Brain microvascular endothelial cell (primary cell): Measurements from ENCODE around the gene EVX2.

Experiments used
- DNase-seq: peaks from one replicate; pipeline ENCODE4 v3.0.0-alpha.2; 2020
- H3K27ac ChIP-seq: fragments of 250-450 bp; sonication (Bioruptor Pico); 2 replicates; pipeline ENCODE4 v1.5.1; 2020; ENCODE audit warnings: mild to moderate bottlenecking, moderate library complexity
- H3K27me3 ChIP-seq: fragments of 250-450 bp; sonication (Bioruptor Pico); replicated peaks from 2 replicates; pipeline ENCODE4 v1.5.1; 2020; ENCODE audit warnings: mild to moderate bottlenecking
- H3K36me3 ChIP-seq: fragments of 250-450 bp; sonication (Bioruptor Pico); replicated peaks from 2 replicates; pipeline ENCODE4 v1.5.1; 2020; ENCODE audit warnings: mild to moderate bottlenecking
- H3K4me3 ChIP-seq: 2 replicates; pipeline ENCODE4 v1.5.1; 2011; ENCODE audit warnings: low read depth, mild to moderate bottlenecking, control low read depth, low read length, moderate library complexity
- in situ Hi-C: cut with HindIII; loops from 2 replicates; pipeline ENCODE4 v1.10.0; 2017; ENCODE audit warnings: low sequenced_read_pairs, low pct_ligation_motif_present
- TF ChIP-seq, protein P1 (sequence below): IDR thresholded peaks from 2 replicates; pipeline ENCODE4 v1.5.1; 2011; ENCODE audit warnings: low read depth, mild to moderate bottlenecking, moderate library complexity, low read length, control low read depth, inconsistent platforms; ENCODE audit errors: missing control alignments

The EVX2 gene

DNA sequence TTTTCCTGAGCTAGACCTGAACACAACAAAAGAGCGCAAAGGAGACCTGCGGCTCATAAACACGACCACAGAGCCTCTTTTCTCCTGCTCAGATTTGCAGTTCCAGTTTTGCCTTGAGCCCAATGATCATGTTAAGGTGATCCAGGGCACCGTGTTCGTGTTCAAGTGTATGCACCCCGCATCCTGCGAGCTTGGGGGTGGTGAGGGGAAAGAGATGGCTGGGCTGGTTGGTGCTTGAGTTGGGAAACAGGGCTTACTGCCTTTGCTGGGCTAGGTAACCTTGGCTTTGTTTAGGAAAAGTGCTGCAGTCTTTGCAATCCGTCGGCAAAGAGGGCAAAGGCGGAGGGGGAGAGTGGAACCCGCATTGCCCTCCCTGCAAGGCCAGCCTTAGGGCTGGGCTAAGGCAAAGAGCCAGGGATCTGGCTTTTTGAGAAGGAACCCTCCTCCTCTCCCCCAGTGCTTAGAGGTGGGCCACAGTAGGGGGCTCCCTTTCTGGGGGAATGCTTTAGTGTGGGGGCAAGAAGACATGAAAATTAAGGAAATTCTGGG lies 34.1 kb upstream of the EVX2 start:
- in situ Hi-C loops: no loop called here
- no peaks in the 10 kb centered on the region for H3K36me3 ChIP-seq
- H3K4me3 ChIP-seq: no peak overlapping the region
- no peak overlapping the region for H3K27ac ChIP-seq
- TF ChIP-seq, protein P1, sequence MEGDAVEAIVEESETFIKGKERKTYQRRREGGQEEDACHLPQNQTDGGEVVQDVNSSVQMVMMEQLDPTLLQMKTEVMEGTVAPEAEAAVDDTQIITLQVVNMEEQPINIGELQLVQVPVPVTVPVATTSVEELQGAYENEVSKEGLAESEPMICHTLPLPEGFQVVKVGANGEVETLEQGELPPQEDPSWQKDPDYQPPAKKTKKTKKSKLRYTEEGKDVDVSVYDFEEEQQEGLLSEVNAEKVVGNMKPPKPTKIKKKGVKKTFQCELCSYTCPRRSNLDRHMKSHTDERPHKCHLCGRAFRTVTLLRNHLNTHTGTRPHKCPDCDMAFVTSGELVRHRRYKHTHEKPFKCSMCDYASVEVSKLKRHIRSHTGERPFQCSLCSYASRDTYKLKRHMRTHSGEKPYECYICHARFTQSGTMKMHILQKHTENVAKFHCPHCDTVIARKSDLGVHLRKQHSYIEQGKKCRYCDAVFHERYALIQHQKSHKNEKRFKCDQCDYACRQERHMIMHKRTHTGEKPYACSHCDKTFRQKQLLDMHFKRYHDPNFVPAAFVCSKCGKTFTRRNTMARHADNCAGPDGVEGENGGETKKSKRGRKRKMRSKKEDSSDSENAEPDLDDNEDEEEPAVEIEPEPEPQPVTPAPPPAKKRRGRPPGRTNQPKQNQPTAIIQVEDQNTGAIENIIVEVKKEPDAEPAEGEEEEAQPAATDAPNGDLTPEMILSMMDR: no peak
- peaks cover 97% of the 10 kb centered on the region for H3K27me3 ChIP-seq
- no peak for DNase-seq

DNA sequence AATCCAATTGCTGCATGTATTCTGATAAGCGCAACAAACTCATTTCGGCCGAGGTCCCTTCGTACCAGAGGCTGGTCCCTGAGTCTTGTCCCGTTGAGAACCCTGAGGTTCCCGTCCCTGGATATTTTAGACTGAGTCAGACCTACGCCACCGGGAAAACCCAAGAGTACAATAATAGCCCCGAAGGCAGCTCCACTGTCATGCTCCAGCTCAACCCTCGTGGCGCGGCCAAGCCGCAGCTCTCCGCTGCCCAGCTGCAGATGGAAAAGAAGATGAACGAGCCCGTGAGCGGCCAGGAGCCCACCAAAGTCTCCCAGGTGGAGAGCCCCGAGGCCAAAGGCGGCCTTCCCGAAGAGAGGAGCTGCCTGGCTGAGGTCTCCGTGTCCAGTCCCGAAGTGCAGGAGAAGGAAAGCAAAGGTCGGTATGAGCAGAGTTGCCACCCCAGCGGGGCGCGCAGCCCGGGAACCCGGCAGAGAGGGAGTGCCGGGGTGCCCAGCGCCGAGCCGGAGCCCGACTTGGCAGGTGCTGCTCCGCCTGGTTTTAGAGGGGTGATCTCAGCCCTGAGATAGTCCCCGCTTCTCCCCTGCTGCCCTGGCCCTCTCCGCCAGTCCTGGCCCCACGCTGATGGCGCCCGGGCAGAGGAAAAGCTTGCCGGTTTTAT lies 33.5 kb upstream of the EVX2 start:
- no peak overlapping the region for H3K27ac ChIP-seq
- no peak overlapping the region for H3K4me3 ChIP-seq
- no peak for DNase-seq
- in situ Hi-C loops: no loop called here
- H3K27me3 ChIP-seq: peaks cover 97% of the 10 kb centered on the region
- TF ChIP-seq, protein P1: no peak
- H3K36me3 ChIP-seq: no peaks in the 10 kb centered on the region

DNA sequence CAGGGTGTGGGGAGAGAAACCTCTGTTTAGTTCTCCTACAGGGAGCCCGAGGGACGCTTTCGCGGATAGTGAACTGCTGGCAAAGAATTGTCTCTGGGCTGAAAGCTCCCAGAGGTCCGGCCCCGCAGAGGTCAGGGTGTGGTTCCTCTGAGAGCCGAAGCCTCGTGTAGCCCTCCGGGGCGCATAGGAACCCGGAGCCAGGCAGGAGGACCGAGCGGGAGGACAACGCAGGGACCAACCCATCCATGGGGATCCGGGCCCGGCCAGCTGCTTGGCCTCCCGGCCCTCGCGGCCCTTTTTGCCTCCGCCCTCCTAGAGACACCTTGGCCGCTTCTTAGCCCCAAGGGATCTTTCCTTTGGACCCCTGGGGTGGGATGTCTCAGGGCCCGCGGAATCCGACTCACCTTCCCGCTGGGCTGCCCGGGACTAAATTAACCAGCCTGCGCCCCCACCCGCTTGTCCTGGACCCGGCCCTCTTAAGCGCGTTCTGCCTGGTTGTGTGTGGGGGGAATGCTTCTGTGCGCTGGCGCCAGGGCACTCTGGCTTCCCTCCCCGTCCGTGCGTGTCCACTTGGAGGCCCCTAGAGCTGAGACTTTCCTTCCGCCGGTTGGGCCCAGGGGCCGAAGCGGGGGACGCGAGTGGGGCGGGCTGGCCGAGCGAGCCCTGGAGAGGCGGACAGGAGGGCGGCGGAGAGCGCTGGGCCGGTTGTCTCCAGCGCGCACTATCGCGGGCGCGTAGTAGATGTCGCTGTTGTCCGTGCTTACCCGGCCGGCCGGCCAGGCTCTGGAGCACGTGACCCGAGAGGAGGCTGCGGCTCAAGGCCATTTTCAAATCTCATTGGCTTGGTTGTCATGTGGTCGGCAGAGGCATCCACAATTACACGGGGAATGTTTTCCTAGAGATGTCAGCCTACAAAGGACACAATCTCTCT lies 32.4 kb upstream of the EVX2 start, which contains the start of gene HOXD10:
Gene HOXD10, plus strand, starts transcription at position 896 of the 931 bp plus-strand sequence. CDS start 56 bp downstream, outside the sequence.
- in situ Hi-C loops: no loop called here
- Histone ChIP-seq H3K27ac (no peak within 1 kb of the TSS), H3K27me3 (peaks cover 95% of the 10 kb centered on the region), H3K4me3 (no peak within 1 kb of the TSS), H3K36me3 (no peaks in the 10 kb centered on the region)
- DNase-seq: no peak
- TF ChIP-seq, protein P1: no peak

DNA sequence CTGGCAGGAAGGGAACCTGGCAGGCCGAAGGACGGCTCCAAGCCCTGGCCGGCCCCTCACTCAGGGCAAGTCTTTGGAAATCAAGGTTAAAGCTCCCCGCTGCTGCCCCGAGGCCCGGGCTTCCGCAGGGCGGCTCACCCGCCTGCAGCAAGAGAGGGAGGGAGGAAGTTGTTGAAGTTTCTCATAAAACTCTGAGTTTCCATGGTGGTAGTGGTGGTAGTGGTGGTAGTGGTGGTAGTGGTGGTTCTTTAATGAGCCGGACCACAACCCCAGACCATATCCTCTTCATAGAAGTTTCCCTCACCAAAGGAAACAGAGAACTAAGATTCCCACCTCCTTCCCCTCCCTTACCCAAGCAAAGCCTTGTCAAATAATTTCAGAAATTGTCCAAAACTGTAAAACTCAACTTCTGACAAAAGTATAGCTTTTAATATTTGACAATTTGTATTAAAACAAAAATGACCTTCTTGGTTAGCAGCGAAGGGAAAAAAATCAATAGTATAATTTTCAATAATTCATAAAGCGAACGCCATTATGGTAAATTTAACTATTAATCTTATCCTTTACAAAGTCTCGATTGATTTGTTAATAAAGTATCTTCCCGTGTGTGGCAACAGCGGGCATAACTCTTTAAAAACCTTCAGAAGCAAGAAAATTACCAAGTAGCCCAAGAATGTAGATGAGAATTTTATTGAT lies 31.3 kb upstream of the EVX2 start:
- H3K36me3 ChIP-seq: no peaks in the 10 kb centered on the region
- in situ Hi-C loops: no loop called here
- TF ChIP-seq, protein P1: no peak
- no peak overlapping the region for H3K4me3 ChIP-seq
- peaks cover 95% of the 10 kb centered on the region for H3K27me3 ChIP-seq
- no peak for DNase-seq
- no peak overlapping the region for H3K27ac ChIP-seq

DNA sequence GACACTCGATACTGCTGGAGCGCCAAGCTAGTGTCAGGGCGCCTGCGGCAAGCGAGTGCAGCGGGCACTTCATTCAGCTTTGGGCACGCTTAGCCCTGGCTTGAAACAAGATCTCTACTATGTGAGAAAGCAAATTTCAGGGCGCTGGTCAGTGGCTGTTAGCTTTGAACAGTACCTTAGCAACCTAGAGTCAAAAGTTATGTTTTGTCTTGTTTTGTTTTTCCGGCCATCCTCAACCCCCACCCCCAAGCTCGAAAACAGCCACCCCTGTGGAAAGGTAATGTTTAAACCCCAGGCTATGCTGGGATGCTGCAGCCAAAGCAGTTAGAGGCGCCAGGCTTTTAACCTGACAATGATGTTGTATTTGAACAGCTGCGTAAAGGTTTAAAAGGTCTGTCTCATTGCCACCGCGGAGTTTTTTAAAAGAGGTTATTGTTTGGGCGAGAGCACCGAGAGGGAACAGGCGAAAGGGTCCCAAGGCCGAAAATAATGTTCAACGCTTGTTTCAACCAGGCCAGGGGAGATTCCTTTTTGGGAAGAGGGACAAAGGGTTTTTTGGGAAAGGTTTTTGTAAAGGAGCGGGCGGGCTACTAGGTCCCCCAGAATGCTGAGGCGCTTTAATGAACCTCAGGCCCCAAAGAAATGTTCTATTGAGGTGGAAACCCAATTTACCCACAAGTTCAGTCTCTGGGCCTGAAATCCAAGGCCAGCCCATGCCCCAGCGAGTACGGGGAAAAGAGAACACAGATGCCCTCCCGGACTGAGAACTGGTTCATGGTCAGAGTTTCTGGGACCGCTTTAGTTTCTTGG lies 30.6 kb upstream of the EVX2 start:
- H3K27ac ChIP-seq: no peak overlapping the region
- DNase-seq: no peak
- TF ChIP-seq, protein P1: no peak
- H3K27me3 ChIP-seq: peaks cover 95% of the 10 kb centered on the region
- in situ Hi-C loops: no loop called here
- no peaks in the 10 kb centered on the region for H3K36me3 ChIP-seq
- H3K4me3 ChIP-seq: no peak overlapping the region
